AG04450 (cell line): ENCODE data around the gene STAMBPL1. TPM values are rescaled to one million over a fixed set of nuclear protein-coding genes. Genes with fewer than 3 reads are reported as not detected.

Experiments
- CTCF ChIA-PET: fragments of 300-600, 350-600 bp; formaldehyde crosslinking; extraction: SDS; loops from one replicate; lab custom pipeline; 2022; ENCODE audit warnings: antibody characterized with exemption, inconsistent platforms; lab: Charles Lee
- POLR2A ChIA-PET: fragments of 350-600 bp; formaldehyde crosslinking; extraction: SDS; loops from one replicate; lab custom pipeline; 2021; ENCODE audit warnings: antibody characterized with exemption, inconsistent platforms; lab: Yijun Ruan, JAX
- DNase-seq: peaks from one replicate; pipeline ENCODE4 v3.0.0-alpha.2; 2011; ENCODE audit warnings: low read depth, low spot score
- H3K27ac ChIP-seq: one replicate; pipeline ENCODE4 v1.5.1; 2012; ENCODE audit warnings: low read depth, low read length, control low read depth
- H3K27me3 ChIP-seq: one replicate; pipeline ENCODE4 v1.6.0; 2012; ENCODE audit warnings: low read length; ENCODE audit not compliant: control insufficient read depth, insufficient read depth
- H3K4me3 ChIP-seq: 2 replicates; pipeline ENCODE4 v1.5.1; 2011; ENCODE audit warnings: mild to moderate bottlenecking, low read depth, low read length, control low read depth
- H3K9me3 ChIP-seq: 2 replicates; pipeline ENCODE4 v1.5.1; 2012; ENCODE audit warnings: low read length; ENCODE audit not compliant: control insufficient read depth, insufficient read depth
- CTCF ChIP-seq: IDR thresholded peaks from 2 replicates; pipeline ENCODE4 v1.5.1; 2011; ENCODE audit warnings: low read depth, low read length, control low read depth, inconsistent platforms
- polyA plus RNA-seq: library from polyadenylated mRNA; depleted of rRNA; stranded (reverse); fragments of >200 nt; gene quantifications from 2 replicates; pipeline ENCODE4 v1.2.3, GENCODE V29; 2011

STAMBPL1 gene
- polyA plus RNA-seq, 1 experiment = 50.3 TPM

- Histone ChIP-seq H3K9me3 (no peaks in the 10 kb centered on the region), H3K27me3 (no peaks in the 10 kb centered on the region), H3K4me3 (no peak overlapping the region), H3K27ac (no peak overlapping the region)
- no peak for TF ChIP-seq CTCF
- ChIA-PET POLR2A (no interaction called here), CTCF (interaction anchor here (2.1 to 9.2 kb wide), 2 partner anchors 92 to 148 kb away, joined by 9 to 467 read pairs; no protein-coding TSS in a partner anchor)
- DNase-seq = no peak
Observed at GRCh38 chr10:88838766-88839350, 41.2 kb upstream of the STAMBPL1 start.

GRCh38 chr10:88840104-88840503 is 39.9 kb upstream of the STAMBPL1 start:
- TF ChIP-seq CTCF = no peak
- ChIA-PET POLR2A (no interaction called here), CTCF (interaction anchor here (0.6 to 9.2 kb wide), 3 partner anchors 10 to 147 kb away, joined by 3 to 467 read pairs (median 9); no protein-coding TSS in a partner anchor)
- no peaks in the 10 kb centered on the region for H3K9me3 ChIP-seq
- H3K4me3 ChIP-seq = no peak overlapping the region
- no peak overlapping the region for H3K27ac ChIP-seq
- DNase-seq = no peak
- H3K27me3 ChIP-seq = no peaks in the 10 kb centered on the region

- ChIA-PET POLR2A (no interaction called here), CTCF (interaction anchor here (0.6 to 9.2 kb wide), 6 partner anchors 9 to 996 kb away, joined by 3 to 467 read pairs (median 4); no protein-coding TSS in a partner anchor)
- Histone ChIP-seq H3K9me3 (no peaks in the 10 kb centered on the region), H3K27ac (no peak overlapping the region), H3K4me3 (no peak overlapping the region), H3K27me3 (no peaks in the 10 kb centered on the region)
- TF ChIP-seq CTCF = no peak
- DNase-seq = no peak
Observed at GRCh38 chr10:88840881-88841280, 39.2 kb upstream of the STAMBPL1 start.

- no peaks in the 10 kb centered on the region for H3K27me3 ChIP-seq
- ChIA-PET POLR2A (no interaction called here), CTCF (interaction anchor here (0.6 to 9.2 kb wide), 4 partner anchors 33 to 996 kb away, joined by 4 to 467 read pairs (median 4); no protein-coding TSS in a partner anchor)
- H3K27ac ChIP-seq = no peak overlapping the region
- no peak overlapping the region for H3K4me3 ChIP-seq
- H3K9me3 ChIP-seq = no peaks in the 10 kb centered on the region
- DNase-seq = no peak
- TF ChIP-seq CTCF = no peak
Observed at GRCh38 chr10:88841316-88842111, 38.5 kb upstream of the STAMBPL1 start.

GRCh38 chr10:88843171-88843570 is 36.9 kb upstream of the STAMBPL1 start:
- Histone ChIP-seq H3K9me3 (no peaks in the 10 kb centered on the region), H3K27me3 (no peaks in the 10 kb centered on the region), H3K27ac (no peak overlapping the region), H3K4me3 (no peak overlapping the region)
- no peak for DNase-seq
- no peak for TF ChIP-seq CTCF
- CTCF ChIA-PET = interaction anchor here (3.1 to 3.2 kb wide), 2 partner anchors 7 to 90 kb away, joined by 16 to 38 read pairs; no protein-coding TSS in a partner anchor
- POLR2A ChIA-PET = no interaction called here
